PFSK-1 (cell line): Measurements from ENCODE around the gene NAP1L3. TPM values are rescaled to one million over a fixed set of nuclear protein-coding genes. Genes with fewer than 3 reads are reported as not detected.

ENCODE experiments used
- FOXP2 ChIP-seq: optimal IDR thresholded peaks from 2 replicates; pipeline ENCODE3; 2011; ENCODE audit warnings: borderline replicate concordance, control low read depth, inconsistent platforms; ENCODE audit not compliant: insufficient read depth; ENCODE audit errors: extremely low read length, extremely low read depth
- POLR2AphosphoS5 ChIP-seq: IDR thresholded peaks from 2 replicates; pipeline ENCODE4 v1.6.1; 2012; ENCODE audit warnings: low read depth, mild to moderate bottlenecking, control low read depth, low read length, moderate library complexity
- SIN3A ChIP-seq: IDR thresholded peaks from 2 replicates; pipeline ENCODE4 v1.6.1; 2012; ENCODE audit warnings: mild to moderate bottlenecking, low read length, moderate library complexity, borderline replicate concordance; ENCODE audit not compliant: insufficient read depth
- TAF1 ChIP-seq: IDR thresholded peaks from 2 replicates; pipeline ENCODE4 v1.6.1; 2012; ENCODE audit warnings: low read length, control low read depth, borderline replicate concordance; ENCODE audit not compliant: insufficient read depth
- polyA plus RNA-seq: library from polyadenylated mRNA; unstranded; fragments of >200 nt; gene quantifications from one replicate; pipeline ENCODE4 v1.2.1, GENCODE V29; 2012; ENCODE audit warnings: low read depth, missing spikeins; ENCODE audit not compliant: insufficient read length
- TF ChIP-seq, protein P1 (sequence below), 2 experiments: IDR thresholded peaks; 2 replicates each; pipeline versions ENCODE4 v1.6.1 to v1.8.0; 2011 to 2012; ENCODE audit warnings: low read depth in 2 of 2, low read length in 2 of 2, control low read depth in 1 of 2, inconsistent platforms in 1 of 2, mild to moderate bottlenecking in 1 of 2, moderate library complexity in 1 of 2; ENCODE audit not compliant: insufficient read depth in 1 of 2

The NAP1L3 gene, protein sequence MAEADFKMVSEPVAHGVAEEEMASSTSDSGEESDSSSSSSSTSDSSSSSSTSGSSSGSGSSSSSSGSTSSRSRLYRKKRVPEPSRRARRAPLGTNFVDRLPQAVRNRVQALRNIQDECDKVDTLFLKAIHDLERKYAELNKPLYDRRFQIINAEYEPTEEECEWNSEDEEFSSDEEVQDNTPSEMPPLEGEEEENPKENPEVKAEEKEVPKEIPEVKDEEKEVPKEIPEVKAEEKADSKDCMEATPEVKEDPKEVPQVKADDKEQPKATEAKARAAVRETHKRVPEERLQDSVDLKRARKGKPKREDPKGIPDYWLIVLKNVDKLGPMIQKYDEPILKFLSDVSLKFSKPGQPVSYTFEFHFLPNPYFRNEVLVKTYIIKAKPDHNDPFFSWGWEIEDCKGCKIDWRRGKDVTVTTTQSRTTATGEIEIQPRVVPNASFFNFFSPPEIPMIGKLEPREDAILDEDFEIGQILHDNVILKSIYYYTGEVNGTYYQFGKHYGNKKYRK
- not detected for polyA plus RNA-seq

DNA sequence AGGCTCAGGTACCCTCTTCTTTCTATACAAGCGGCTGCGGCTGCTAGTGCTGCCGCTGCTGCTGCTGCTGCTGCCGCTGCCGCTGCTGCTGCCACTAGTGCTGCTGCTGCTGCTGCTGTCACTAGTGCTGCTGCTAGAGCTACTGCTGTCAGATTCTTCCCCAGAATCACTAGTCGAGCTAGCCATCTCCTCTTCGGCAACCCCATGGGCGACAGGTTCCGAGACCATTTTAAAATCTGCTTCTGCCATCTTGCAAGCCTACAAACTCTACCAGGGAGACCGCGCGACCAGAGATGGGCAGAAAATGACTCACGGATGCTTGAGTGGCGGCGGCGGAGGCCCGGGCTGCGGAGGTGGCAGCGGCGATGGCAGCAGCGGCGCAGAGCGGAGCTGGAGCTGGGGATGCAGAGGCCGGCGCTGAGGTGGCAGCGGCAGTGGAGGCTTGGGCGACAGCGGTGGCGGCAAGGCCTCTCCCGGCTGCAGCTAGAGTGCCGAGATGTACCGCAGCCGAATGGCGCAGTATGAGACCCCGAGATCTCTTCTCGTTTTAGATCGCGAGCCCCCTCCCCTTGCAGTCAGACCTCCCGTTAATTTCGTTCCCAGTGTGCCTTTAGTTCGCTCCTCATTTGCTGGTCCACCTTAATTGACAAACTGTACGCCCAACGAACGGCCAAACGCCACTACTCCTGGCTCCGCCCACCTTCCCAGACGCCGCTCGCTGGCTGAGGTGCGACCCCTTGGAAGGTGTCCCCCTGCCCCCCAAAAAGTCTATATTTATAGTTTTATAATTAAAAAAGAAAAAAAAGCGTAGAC is at the start of gene NAP1L3:
Gene NAP1L3 (minus strand): TSS at position 523 of the 813 bp plus-strand sequence. CDS start 274 bp downstream, at position 249.
- TF ChIP-seq, protein P1, sequence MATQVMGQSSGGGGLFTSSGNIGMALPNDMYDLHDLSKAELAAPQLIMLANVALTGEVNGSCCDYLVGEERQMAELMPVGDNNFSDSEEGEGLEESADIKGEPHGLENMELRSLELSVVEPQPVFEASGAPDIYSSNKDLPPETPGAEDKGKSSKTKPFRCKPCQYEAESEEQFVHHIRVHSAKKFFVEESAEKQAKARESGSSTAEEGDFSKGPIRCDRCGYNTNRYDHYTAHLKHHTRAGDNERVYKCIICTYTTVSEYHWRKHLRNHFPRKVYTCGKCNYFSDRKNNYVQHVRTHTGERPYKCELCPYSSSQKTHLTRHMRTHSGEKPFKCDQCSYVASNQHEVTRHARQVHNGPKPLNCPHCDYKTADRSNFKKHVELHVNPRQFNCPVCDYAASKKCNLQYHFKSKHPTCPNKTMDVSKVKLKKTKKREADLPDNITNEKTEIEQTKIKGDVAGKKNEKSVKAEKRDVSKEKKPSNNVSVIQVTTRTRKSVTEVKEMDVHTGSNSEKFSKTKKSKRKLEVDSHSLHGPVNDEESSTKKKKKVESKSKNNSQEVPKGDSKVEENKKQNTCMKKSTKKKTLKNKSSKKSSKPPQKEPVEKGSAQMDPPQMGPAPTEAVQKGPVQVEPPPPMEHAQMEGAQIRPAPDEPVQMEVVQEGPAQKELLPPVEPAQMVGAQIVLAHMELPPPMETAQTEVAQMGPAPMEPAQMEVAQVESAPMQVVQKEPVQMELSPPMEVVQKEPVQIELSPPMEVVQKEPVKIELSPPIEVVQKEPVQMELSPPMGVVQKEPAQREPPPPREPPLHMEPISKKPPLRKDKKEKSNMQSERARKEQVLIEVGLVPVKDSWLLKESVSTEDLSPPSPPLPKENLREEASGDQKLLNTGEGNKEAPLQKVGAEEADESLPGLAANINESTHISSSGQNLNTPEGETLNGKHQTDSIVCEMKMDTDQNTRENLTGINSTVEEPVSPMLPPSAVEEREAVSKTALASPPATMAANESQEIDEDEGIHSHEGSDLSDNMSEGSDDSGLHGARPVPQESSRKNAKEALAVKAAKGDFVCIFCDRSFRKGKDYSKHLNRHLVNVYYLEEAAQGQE (IDR thresholded peaks at IDR 0.05; ENCODE audit: insufficient read depth in 1 of 2, low read depth in 2 of 2, low read length in 2 of 2), result no peak
- TF ChIP-seq TAF1, result no peak
- TF ChIP-seq FOXP2, result no peak
- no peak for TF ChIP-seq POLR2AphosphoS5
- no peak for TF ChIP-seq SIN3A

DNA sequence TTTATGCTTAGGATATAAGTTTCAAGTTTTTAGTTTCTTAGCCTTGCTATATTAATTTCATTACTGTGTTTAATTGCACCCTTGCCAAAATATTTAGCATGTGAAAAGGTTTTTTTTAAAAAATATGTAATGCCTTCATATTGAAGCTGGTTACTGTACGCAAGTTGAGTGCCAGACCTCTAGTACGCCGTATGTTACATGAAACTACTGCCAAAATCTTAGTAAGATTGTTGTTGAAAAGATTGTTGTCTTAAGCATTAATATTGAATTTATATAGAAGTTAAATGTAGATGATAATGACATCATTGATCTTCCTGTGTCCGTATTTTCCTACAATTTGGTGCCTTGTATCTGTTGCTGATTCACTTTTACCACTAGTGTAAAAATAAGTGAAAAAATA is 37.7 kb upstream of the NAP1L3 start:
- TF ChIP-seq POLR2AphosphoS5, result no peak
- TF ChIP-seq, protein P1 (IDR thresholded peaks at IDR 0.05; ENCODE audit: insufficient read depth in 1 of 2, low read depth in 2 of 2, low read length in 2 of 2), result no peak
- no peak for TF ChIP-seq SIN3A
- TF ChIP-seq FOXP2, result no peak
- no peak for TF ChIP-seq TAF1

DNA sequence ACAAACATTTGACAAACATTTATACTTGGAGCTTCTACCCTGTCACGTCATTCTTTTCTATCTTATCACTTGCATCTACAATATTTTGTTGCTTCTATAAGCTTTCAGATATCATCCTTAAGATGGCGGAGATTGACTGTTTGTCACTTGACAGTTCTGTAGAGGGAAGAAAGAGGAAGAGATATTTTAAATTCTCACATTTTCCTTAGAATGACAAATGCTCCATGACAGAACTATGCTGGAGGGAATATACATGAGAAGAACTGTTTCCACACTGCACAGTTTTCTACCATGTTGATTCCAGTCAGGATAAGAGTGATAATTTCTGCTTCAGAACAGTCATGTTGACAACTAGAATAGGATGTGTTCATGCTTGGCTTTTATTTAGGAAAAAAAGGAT is 30.3 kb upstream of the NAP1L3 start:
- TF ChIP-seq POLR2AphosphoS5, result no peak
- TF ChIP-seq TAF1, result no peak
- TF ChIP-seq, protein P1 (IDR thresholded peaks at IDR 0.05; ENCODE audit: insufficient read depth in 1 of 2, low read depth in 2 of 2, low read length in 2 of 2), result no peak
- no peak for TF ChIP-seq SIN3A
- TF ChIP-seq FOXP2, result no peak

DNA sequence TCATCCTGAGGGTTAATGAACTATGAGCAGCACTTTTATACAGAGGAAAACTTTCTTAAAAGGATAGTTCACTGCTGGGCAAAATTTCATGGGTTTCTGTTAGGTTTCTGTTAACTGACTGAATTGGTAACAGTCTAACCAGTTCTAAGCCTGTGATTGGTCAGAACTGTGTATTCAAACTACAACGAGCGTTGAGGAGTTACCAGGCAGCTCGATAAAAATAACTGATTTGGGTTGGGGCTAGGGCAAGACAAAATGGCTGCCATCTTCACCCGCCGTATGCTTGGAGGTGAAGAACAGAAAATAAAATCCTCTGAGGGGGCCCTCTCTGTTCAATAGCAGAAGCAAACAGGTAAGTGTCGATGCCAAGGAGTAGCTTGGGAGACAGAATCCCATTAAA is 22.6 kb upstream of the NAP1L3 start:
- TF ChIP-seq, protein P1 (IDR thresholded peaks at IDR 0.05; ENCODE audit: insufficient read depth in 1 of 2, low read depth in 2 of 2, low read length in 2 of 2), result no peak
- TF ChIP-seq FOXP2, result no peak
- no peak for TF ChIP-seq SIN3A
- no peak for TF ChIP-seq POLR2AphosphoS5
- TF ChIP-seq TAF1, result no peak
